OCI-LY1 (cell line): ENCODE measurements around the gene SLC43A3.

Experiments used
- H2AFZ ChIP-seq: fragments of 200-600 bp; sonication (generic), shearing (Covaris generic); 2 replicates; pipeline ENCODE4 v1.6.0; 2014; ENCODE audit warnings: antibody characterized with exemption, mild to moderate bottlenecking, low read length
- H3F3A ChIP-seq: fragments of 200-600 bp; sonication (generic), shearing (Covaris generic); 2 replicates; pipeline ENCODE4 v1.6.0; 2014; ENCODE audit warnings: mild to moderate bottlenecking, antibody characterized with exemption, low read length, moderate library complexity; ENCODE audit not compliant: insufficient read depth
- H3K27ac ChIP-seq: fragments of 200-600 bp; sonication (generic); 2 replicates; pipeline ENCODE4 v1.5.1; 2014; ENCODE audit warnings: low read length, mixed run types, mild to moderate bottlenecking, low read depth; ENCODE audit not compliant: poor library complexity, severe bottlenecking
- H3K27me3 ChIP-seq: fragments of 200-600 bp; sonication (generic); 2 replicates; pipeline ENCODE4 v1.6.0; 2014; ENCODE audit warnings: antibody characterized with exemption, mild to moderate bottlenecking, low read length, moderate library complexity; ENCODE audit not compliant: insufficient read depth
- H3K36me3 ChIP-seq: fragments of 200-600 bp; sonication (generic); 2 replicates; pipeline ENCODE4 v1.6.1; 2014; ENCODE audit warnings: mild to moderate bottlenecking, antibody characterized with exemption, low read length, moderate library complexity, mixed read lengths; ENCODE audit not compliant: insufficient read depth
- H3K4me1 ChIP-seq: fragments of 200-600 bp; sonication (generic); 2 replicates; pipeline ENCODE4 v1.5.1; 2014; ENCODE audit warnings: mild to moderate bottlenecking, low read length, moderate library complexity; ENCODE audit not compliant: insufficient read depth, severe bottlenecking
- H3K4me2 ChIP-seq: fragments of 200-600 bp; sonication (generic), shearing (Covaris generic); 2 replicates; pipeline ENCODE4 v1.6.1; 2014; ENCODE audit warnings: low read length
- H3K4me3 ChIP-seq: fragments of 200-600 bp; sonication (generic); 2 replicates; pipeline ENCODE4 v1.5.1; 2014; ENCODE audit warnings: low read length, low read depth, mild to moderate bottlenecking, mixed read lengths; ENCODE audit not compliant: poor library complexity, severe bottlenecking
- H3K79me2 ChIP-seq: fragments of 200-600 bp; shearing (Covaris generic); 2 replicates; pipeline ENCODE4 v1.6.1; 2016; ENCODE audit warnings: mixed run types, low read length, mixed read lengths; ENCODE audit not compliant: insufficient read depth
- H3K9ac ChIP-seq: fragments of 200-600 bp; sonication (generic), shearing (Covaris generic); 2 replicates; pipeline ENCODE4 v1.6.1; 2014; ENCODE audit warnings: mild to moderate bottlenecking, low read length, mixed read lengths
- H3K9me2 ChIP-seq: fragments of 200-600 bp; sonication (generic), shearing (Covaris generic); 2 replicates; pipeline ENCODE4 v1.6.1; 2014; ENCODE audit warnings: low read depth, mild to moderate bottlenecking, low read length, mixed read lengths
- H3K9me3 ChIP-seq: fragments of 200-600 bp; shearing (Covaris generic); 2 replicates; pipeline ENCODE4 v1.6.1; 2014; ENCODE audit warnings: low read length, mixed read lengths
- H4K20me1 ChIP-seq: fragments of 200-600 bp; sonication (generic), shearing (Covaris generic); 2 replicates; pipeline ENCODE4 v1.6.0; 2016; ENCODE audit warnings: mild to moderate bottlenecking, low read length; ENCODE audit not compliant: insufficient read depth
- CTCF ChIP-seq: fragments of 200-600 bp; sonication (generic), shearing (Covaris generic); IDR thresholded peaks from 2 replicates; pipeline ENCODE4 v1.5.1; 2017; ENCODE audit warnings: mild to moderate bottlenecking, antibody characterized with exemption, low read length, moderate library complexity, mixed read lengths
- EZH2 ChIP-seq: fragments of 200-600 bp; sonication (generic), shearing (Covaris generic); IDR thresholded peaks from 2 replicates; pipeline ENCODE4 v1.8.0; 2017; ENCODE audit warnings: borderline replicate concordance, mixed run types, mild to moderate bottlenecking, antibody characterized with exemption, low read length, moderate library complexity, mixed read lengths

SLC43A3 gene

GRCh38 chr11:57468276-57468675 lies 41.4 kb upstream of the SLC43A3 start:
- H3K9ac ChIP-seq: no peak overlapping the region

GRCh38 chr11:57467508-57468157 lies 40.7 kb upstream of the SLC43A3 start:
- H3K27me3 ChIP-seq: peaks cover 4% of the 10 kb centered on the region
- no peak overlapping the region for H3K4me2 ChIP-seq
- H3K9ac ChIP-seq: no peak overlapping the region
- H3K9me3 ChIP-seq: no peaks in the 10 kb centered on the region
- H3K36me3 ChIP-seq: no peaks in the 10 kb centered on the region
- H3K4me1 ChIP-seq: no peaks in the 10 kb centered on the region
- H3K4me3 ChIP-seq: no peak overlapping the region
- H4K20me1 ChIP-seq: no peaks in the 10 kb centered on the region
- no peak overlapping the region for H2AFZ ChIP-seq
- no peaks in the 10 kb centered on the region for H3F3A ChIP-seq
- no peak overlapping the region for H3K27ac ChIP-seq
- H3K79me2 ChIP-seq: no peaks in the 10 kb centered on the region
- TF ChIP-seq CTCF (no peak), EZH2 (no peak)
- no peaks in the 10 kb centered on the region for H3K9me2 ChIP-seq

More at GRCh38 chr11:57468276-57468675, 41.4 kb upstream of the SLC43A3 start:
- peaks cover 4% of the 10 kb centered on the region for H3K27me3 ChIP-seq
- H3K4me2 ChIP-seq: no peak overlapping the region
- no peaks in the 10 kb centered on the region for H3K9me2 ChIP-seq
- H2AFZ ChIP-seq: no peak overlapping the region
- no peaks in the 10 kb centered on the region for H3K4me1 ChIP-seq
- no peaks in the 10 kb centered on the region for H4K20me1 ChIP-seq
- H3K27ac ChIP-seq: no peak overlapping the region
- no peaks in the 10 kb centered on the region for H3K79me2 ChIP-seq
- H3K4me3 ChIP-seq: no peak overlapping the region
- H3K9me3 ChIP-seq: no peaks in the 10 kb centered on the region
- H3F3A ChIP-seq: no peaks in the 10 kb centered on the region
- TF ChIP-seq CTCF (no peak), EZH2 (no peak)
- no peaks in the 10 kb centered on the region for H3K36me3 ChIP-seq

DNA sequence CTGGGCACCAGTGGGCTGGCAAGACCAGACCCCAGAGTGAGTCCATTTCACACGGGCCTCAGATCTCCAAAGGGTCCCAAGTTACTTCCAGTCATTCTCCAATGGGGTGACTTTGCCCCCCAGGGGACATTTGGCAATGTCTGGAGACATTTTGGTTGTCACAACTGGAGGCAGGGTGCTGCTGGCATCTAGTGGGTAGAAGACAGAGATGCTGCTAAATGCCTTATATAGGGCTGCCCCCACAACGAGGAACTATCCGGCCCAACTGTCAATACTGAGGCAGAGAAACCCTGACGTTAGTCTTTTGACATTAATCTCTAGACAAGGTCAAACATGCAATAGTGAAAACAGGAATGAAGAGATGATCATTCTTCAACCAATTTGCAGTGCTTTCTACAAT lies 39.8 kb upstream of the SLC43A3 start:
- TF ChIP-seq CTCF: no peak
- TF ChIP-seq EZH2: no peak
- no peak overlapping the region for H3K27ac ChIP-seq
- no peaks in the 10 kb centered on the region for H3F3A ChIP-seq
- no peak overlapping the region for H3K9ac ChIP-seq
- no peaks in the 10 kb centered on the region for H3K36me3 ChIP-seq
- H3K4me1 ChIP-seq: no peaks in the 10 kb centered on the region
- no peaks in the 10 kb centered on the region for H3K79me2 ChIP-seq
- no peaks in the 10 kb centered on the region for H3K9me2 ChIP-seq
- peaks cover 4% of the 10 kb centered on the region for H3K27me3 ChIP-seq
- H3K9me3 ChIP-seq: no peaks in the 10 kb centered on the region
- H4K20me1 ChIP-seq: no peaks in the 10 kb centered on the region
- no peak overlapping the region for H3K4me3 ChIP-seq
- H2AFZ ChIP-seq: no peak overlapping the region
- no peak overlapping the region for H3K4me2 ChIP-seq
